AG09309 (cell line): ENCODE data around the gene VCAN.
A peak's percentile ranks its signal among the peaks of the same experiment; 100 is the strongest.

Experiments
- DNase-seq: peaks from one replicate; pipeline ENCODE4 v3.0.0-alpha.2; 2010; ENCODE audit warnings: low read depth
- H3K4me3 ChIP-seq: 2 replicates; pipeline ENCODE4 v1.5.1; 2011; ENCODE audit warnings: mild to moderate bottlenecking, low read depth, low read length, moderate library complexity; ENCODE audit not compliant: control insufficient read depth
- CTCF ChIP-seq: IDR thresholded peaks from 2 replicates; pipeline ENCODE4 v1.5.1; 2011; ENCODE audit warnings: mild to moderate bottlenecking, low read depth, low read length, inconsistent platforms; ENCODE audit not compliant: insufficient read depth, control insufficient read depth; ENCODE audit errors: missing control alignments

The VCAN gene

GRCh38 chr5:83586874-83587776, 115.6 kb downstream of the VCAN start:
- DNase-seq: no peak
- no peak for TF ChIP-seq CTCF
- no peak overlapping the region for H3K4me3 ChIP-seq

GRCh38 chr5:83589786-83590185, 118.2 kb downstream of the VCAN start:
- no peak overlapping the region for H3K4me3 ChIP-seq
- DNase-seq: no peak
- no peak for TF ChIP-seq CTCF

- no peak for DNase-seq
- TF ChIP-seq CTCF: no peak
- H3K4me3 ChIP-seq: no peak overlapping the region
Measured at GRCh38 chr5:83590966-83591365, 119.4 kb downstream of the VCAN start.

GRCh38 chr5:83595217-83595616, 123.7 kb downstream of the VCAN start:
- peak; percentile 32 for TF ChIP-seq CTCF
- no peak overlapping the region for H3K4me3 ChIP-seq
- DNase-seq: no peak

GRCh38 chr5:83608122-83608521, 136.6 kb downstream of the VCAN start:
- no peak overlapping the region for H3K4me3 ChIP-seq
- DNase-seq: no peak
- peak; percentile 64 for TF ChIP-seq CTCF

GRCh38 chr5:83614841-83615240, 143.3 kb downstream of the VCAN start:
- TF ChIP-seq CTCF: no peak
- H3K4me3 ChIP-seq: no peak overlapping the region
- no peak for DNase-seq
